HG03066 (cell line): ENCODE results near the gene KRTAP19-8.

Source experiments
- ATAC-seq: cut with Tn5 transposase; IDR thresholded peaks from one replicate; pipeline ENCODE4 v1.9.1; 2021; ENCODE audit warnings: low read depth; ENCODE audit not compliant: unreplicated experiment

KRTAP19-8 gene

DNA sequence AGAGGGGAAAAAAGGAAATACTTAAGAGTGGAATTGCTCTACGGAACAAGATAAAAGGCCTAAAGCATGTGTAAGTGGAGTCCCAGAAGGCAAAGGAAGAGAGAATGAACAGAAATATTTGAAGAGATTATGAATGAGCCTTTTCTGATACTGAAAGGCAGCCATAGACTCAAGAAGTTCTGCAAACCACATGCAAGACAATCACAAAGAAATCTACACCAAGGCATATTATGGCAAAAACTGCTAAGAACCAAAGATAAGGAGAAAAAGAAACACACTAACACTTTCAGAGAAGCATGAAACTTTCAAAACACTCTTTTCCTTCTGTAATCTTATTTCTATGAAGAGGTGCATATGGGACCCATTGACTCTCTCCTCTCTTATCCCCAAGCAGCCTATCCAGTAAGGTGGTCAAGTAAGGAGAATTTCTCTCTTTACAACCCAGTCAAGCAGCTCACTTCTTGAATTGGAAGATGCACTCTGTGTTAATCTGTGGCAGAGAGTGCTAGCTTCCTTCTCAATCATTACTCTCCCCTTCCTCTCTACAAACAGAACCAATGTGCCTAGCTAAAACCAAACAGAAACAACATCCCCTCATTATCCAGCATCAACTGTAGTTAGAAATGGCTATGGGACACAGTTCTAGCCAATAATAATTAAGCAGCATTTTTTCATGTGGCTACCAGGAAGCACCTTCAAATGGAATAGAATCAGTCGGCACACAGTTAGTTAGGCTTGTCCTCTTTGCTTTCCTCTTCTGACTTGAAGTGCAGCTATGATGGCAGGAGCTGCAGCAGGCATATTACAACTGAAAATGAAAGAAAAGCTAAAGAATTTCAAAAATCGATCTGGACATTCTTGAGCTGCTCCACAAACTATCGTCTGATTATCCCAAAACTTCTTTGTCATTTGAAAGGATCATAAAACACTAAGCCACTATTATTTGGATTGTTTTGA lies 25.9 kb downstream of the KRTAP19-8 start:
- ATAC-seq = no peak

DNA sequence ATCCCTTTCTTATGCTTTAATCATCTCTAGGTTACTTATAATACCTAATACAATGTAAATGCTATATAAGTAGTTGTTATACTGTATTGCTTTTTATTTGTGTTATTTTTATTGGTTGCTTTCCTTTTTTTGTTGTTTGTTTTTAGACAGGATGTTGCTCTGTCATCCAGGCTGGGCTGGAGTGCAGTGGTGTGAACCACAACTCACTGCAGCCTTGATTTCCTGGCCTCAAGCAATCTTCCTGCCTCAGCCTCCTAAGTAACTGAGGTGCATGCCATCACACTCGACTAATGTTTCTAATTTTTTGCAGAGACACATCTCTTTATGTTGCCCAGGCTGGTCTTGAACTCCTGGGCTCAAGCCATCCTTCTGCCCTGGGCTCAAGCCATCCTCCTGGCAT lies 26.9 kb downstream of the KRTAP19-8 start:
- no peak for ATAC-seq

DNA sequence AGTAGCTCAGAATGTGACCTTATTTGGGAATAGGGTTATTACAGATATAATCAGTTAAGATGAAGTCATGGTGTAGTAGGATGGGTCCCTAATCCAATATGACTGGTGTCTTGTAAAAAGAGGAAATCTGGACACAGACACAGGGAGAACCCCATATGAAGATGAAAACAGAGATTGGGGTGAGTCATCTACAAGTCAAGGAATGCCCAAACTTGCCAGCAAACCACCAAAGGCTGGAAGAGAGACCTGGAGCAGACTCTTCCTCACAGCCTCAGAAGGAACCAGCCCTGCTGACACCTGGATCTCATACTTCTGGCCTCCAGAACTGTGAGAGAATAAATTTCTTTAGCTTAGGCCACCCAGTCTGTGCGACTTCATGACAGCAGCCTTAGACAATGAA lies 29.9 kb downstream of the KRTAP19-8 start:
- ATAC-seq = no peak

DNA sequence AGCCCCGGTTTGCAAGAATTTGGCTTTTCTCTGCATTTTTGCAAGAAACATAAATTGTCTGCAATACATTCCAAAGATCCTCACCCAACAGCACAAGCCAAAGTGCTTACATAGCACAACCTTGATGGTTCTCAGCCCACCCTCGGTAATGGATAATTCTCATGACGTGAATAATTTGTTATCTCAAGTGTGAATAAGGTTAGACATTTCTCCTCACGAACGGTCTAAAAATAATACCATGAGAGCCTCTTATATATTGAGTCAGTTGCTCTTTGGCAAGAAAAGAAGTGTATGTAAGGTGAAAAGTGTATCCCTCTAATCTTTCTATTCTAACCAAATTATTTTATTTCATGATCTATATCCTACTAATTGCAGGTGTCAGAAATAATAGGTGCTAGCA lies 33.3 kb downstream of the KRTAP19-8 start:
- no peak for ATAC-seq

DNA sequence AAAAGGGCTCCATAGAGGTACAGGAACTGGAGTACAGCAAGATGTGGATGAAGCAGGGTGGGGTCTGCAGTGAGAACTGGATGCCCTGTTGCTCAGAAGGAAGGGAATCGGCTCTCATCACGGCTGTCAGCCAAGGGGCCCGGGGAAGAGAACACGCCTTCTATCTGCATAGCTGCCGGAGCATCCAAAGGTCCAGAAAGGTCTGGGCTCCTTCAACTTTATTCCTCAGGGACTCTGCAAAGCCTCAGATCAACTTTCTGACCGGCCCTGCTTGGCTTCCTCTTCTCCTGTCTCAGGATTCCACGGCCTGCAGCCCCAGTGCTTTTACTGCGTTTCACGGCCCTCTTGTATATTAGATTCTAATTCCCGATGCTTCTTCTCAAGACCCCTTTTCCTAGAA lies 34.8 kb downstream of the KRTAP19-8 start:
- no peak for ATAC-seq

DNA sequence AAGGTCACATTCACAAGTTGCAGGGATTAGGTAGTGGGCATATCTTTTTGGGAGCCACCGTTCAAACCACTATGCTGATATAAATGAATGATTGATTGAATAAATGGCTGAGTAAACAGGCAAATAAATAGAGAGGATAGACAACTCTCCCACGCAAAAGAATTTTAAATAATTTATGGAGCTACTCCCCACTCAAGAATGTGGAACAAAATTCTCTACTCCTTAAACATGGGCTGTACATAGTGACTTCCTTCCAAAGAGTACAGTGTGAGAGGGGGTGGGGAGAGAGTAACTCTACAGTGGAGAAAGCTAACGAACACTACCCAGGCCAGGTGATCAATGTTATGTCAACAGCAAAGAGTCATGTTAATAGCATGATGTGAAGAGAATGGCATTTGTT lies 40.7 kb downstream of the KRTAP19-8 start:
- ATAC-seq = no peak

DNA sequence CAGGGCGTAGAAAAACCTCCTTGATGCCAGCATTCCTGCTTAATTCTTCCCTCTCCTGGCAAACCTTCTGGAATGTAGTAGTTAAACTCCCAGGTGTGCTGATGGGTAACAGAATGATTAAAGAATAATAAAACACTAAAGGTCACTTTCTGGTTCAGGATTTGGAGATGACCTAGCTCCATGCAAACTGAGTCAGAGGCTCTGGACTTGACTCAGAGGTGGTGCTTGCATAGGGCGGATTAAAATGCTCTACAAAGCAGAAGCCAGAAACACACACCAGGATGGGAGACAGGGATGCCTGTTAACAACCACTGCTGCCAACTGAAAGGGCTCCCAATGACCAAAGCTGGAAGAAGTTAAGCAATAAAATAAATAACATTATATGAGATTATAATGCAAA lies 41.5 kb downstream of the KRTAP19-8 start:
- ATAC-seq = no peak

DNA sequence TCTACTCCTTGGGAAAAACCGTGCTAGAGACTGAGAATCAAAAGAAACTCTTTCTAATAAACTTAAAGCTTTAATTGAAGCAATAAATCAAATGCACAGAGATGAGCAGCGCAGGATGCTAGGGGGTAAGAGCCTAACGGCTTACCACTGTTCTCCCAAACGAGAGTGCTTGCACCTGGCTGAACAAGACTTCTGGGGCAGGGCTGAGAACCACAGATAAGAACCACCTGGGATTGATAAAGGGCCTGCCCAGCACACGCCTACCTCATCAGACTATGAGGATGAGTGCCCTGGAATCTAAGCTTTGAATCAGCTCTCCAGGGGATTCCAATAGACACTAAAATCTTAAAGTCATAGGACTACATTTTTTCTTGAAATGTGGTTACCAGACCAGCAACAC lies 43.3 kb downstream of the KRTAP19-8 start:
- no peak for ATAC-seq

DNA sequence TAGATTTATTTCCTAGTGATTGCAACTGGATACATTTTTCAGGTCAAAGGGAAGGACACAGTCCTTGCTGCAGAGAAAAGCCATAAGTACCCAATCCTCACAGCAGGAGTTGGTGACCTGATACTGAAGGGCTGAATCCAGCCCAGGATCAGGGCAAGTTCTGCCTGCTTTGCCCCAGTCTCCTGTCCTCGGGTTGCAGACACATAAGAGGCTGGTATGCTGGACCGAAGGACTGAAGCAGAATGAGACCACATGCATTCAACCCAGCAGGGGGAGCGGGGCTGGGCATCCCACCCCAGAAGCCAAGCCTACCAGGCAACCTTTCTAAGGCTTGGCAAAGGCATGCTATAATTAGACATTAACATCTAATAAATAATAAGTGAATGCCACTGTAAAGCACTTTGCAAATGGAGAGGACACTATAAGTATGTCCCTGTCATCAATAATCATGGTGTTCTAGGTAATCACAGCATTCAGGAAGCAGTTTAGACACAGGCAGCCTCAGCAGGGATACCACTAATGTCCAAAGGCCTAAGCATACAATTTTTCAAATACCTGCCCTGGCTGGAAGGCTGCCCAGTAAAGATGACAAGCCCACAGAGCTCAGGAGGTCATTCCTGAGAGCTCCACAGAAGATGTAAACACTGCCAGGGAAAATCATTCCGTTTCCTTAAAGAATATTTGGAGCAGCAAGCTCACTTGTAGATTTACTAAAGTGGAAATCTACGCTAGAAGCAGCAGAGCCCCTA lies 47.6 kb downstream of the KRTAP19-8 start:
- no peak for ATAC-seq

DNA sequence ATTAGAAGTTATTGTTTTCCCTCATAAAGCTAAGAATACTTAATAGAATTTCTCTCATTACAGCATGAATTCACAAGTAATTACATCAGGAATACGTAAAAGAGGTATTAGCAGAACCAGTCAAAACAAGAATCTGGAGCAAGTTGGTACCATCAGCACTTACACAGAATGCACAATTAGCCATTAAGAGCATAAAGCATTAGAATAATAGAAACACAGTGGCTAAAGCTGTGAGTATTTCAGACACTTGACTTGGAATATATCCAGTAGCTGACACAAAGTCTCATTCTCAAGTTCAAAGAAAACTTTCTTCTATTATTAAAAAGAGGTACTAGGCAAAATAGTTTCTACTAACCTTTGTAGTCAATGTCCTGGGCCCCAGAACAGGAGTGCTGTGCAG lies 49.6 kb downstream of the KRTAP19-8 start:
- no peak for ATAC-seq
